Body of pancreas (tissue), 4 donors: ENCODE data around the gene LPP.

Source experiments
- POLR2A ChIP-seq, 3 donors: fragments of 450-650 bp; IDR thresholded peaks; one replicate each; pipeline ENCODE4 v1.6.1; 2016; ENCODE audit warnings: antibody characterized with exemption in 3 of 3, mild to moderate bottlenecking in 2 of 3
- TF ChIP-seq, protein P1 (sequence below), 7 experiments: fragments of 450-650 bp in 4 of 7; fragments of 200-600 bp in 3 of 7; sonication (generic) in 3 of 7; IDR thresholded peaks; one replicate each; pipeline ENCODE4 v1.5.1; 2016 to 2019; ENCODE audit warnings: antibody characterized with exemption in 7 of 7

DNA sequence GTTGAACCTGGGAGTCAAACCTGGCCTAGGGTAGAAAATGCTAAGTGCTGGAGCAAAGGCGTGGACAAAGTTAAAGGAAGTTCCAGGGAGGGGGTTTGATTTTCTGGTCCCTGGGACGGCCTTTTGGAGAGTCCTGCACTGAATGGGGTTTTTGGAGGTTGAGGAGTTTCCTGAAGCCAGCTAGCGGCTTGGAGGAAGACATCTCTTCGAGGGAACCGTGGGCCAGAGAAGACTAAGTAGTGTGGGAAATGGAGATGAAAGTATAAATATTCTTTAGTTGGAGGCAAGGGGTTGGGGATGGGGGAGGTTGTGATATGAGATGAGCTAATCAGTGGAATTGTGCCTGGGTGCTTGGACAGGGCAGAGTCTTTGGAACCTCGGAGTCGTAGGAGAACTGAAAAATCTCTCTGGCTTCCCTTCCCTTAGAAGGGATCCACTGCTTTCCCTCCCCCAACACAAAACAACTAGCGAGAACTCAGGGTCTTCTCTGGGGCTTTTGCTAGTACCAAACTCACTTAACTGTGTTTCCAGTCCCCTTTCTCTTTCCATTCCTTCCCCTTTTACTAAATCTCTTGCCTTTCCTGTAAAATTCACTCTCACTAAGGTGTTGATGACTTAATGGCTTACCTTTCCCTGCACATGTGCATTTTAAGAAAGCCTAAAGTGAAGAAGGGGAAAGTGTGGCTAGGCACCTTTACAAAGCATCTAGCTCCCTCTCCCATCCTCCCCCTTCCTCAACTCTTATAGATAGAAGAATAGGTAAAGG is 1.0 kb downstream of the LPP start:
- TF ChIP-seq, protein P1, sequence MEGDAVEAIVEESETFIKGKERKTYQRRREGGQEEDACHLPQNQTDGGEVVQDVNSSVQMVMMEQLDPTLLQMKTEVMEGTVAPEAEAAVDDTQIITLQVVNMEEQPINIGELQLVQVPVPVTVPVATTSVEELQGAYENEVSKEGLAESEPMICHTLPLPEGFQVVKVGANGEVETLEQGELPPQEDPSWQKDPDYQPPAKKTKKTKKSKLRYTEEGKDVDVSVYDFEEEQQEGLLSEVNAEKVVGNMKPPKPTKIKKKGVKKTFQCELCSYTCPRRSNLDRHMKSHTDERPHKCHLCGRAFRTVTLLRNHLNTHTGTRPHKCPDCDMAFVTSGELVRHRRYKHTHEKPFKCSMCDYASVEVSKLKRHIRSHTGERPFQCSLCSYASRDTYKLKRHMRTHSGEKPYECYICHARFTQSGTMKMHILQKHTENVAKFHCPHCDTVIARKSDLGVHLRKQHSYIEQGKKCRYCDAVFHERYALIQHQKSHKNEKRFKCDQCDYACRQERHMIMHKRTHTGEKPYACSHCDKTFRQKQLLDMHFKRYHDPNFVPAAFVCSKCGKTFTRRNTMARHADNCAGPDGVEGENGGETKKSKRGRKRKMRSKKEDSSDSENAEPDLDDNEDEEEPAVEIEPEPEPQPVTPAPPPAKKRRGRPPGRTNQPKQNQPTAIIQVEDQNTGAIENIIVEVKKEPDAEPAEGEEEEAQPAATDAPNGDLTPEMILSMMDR (IDR thresholded peaks at IDR 0.05): no peak
- no peak for TF ChIP-seq POLR2A (IDR thresholded peaks at IDR 0.05)
